ENCODE results near the gene TBC1D22A. TPM values are rescaled to one million over a fixed set of nuclear protein-coding genes. Genes with fewer than 3 reads are reported as not detected.
A peak's percentile ranks its signal among the peaks of the same experiment; 100 is the strongest.

The TBC1D22A gene
- total RNA-seq, 1 donor from 2014 or later: 24.2 TPM

DNA sequence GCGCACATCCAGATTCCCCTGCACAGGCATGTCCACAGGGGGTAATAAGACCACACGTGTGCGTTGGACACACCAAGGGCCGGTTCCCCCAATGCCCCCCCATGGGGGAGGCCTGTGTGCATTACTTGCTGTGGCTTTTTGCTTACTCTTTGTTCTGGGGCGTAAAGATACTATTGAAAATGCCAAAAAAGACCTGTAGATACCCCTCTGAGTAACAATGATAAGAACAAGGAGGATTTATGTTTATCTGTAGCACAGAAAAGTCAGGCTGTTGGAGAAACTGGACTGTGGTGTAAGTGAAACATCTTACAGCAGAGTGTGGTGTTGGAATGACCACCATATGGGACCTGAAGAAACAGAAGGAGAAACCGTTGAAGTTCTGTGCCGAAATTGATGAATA, 103.2 kb downstream of the TBC1D22A start:
- H3K4me1 Mint-ChIP-seq (ENCODE audit: low read depth, unreplicated experiment): peaks cover 13% of the 10 kb centered on the region
- peaks cover 19% of the 10 kb centered on the region for H3K36me3 Mint-ChIP-seq (ENCODE audit: low read depth, unreplicated experiment)
- FAIRE-seq: no peak
- Histone ChIP-seq H3K4me2 (ENCODE audit: low read length) (no peak overlapping the region), H3K4me1 (ENCODE audit: insufficient read depth, low read length) (peaks cover 14% of the 10 kb centered on the region), H3K27me3 (ENCODE audit: insufficient read depth, low read length) (no peaks in the 10 kb centered on the region), H3K4me3 (ENCODE audit: insufficient read depth, low read depth, low read length) (no peak overlapping the region), H3K36me3 (ENCODE audit: insufficient read depth, low read length) (no peaks in the 10 kb centered on the region), H3K27ac (ENCODE audit: low read depth, low read length) (no peak overlapping the region), H4K20me1 (ENCODE audit: insufficient read depth, low read length) (peaks cover 33% of the 10 kb centered on the region), H2AFZ (ENCODE audit: low read depth, low read length) (no peak overlapping the region), H3K79me2 (ENCODE audit: insufficient read depth, low read length) (peaks cover 14% of the 10 kb centered on the region), H3K9ac (ENCODE audit: low read length) (no peak overlapping the region), H3K9me3 (ENCODE audit: insufficient read depth, low read depth, low read length) (no peaks in the 10 kb centered on the region)
- no peak for DNase-seq (ENCODE audit: low read depth)
- TF ChIP-seq CTCF (IDR thresholded peaks at IDR 0.05; ENCODE audit: insufficient read depth, low read depth, low read length) (no peak), EZH2 (IDR thresholded peaks at IDR 0.05; ENCODE audit: insufficient read depth, low read length) (no peak)
- peaks cover 5% of the 10 kb centered on the region for H3K9me3 Mint-ChIP-seq (ENCODE audit: unreplicated experiment)
- H3K27ac Mint-ChIP-seq (ENCODE audit: unreplicated experiment): no peak overlapping the region
- no peak overlapping the region for H3K4me3 Mint-ChIP-seq (ENCODE audit: unreplicated experiment)
- H3K27me3 Mint-ChIP-seq (ENCODE audit: low read depth, unreplicated experiment): no peaks in the 10 kb centered on the region

GRCh38 chr22:46866591-46866990, 104.1 kb downstream of the TBC1D22A start:
- H3K9ac ChIP-seq (ENCODE audit: low read length): peak overlapping the region; percentile 55
- H3K4me3 ChIP-seq (ENCODE audit: insufficient read depth, low read depth, low read length): peak overlapping the region; percentile 12
- Mint-ChIP-seq H3K9me3 (ENCODE audit: unreplicated experiment) (peaks cover 9% of the 10 kb centered on the region), H3K36me3 (ENCODE audit: low read depth, unreplicated experiment) (peaks cover 28% of the 10 kb centered on the region), H3K27ac (ENCODE audit: unreplicated experiment) (peak overlapping the region; percentile 70), H3K27me3 (ENCODE audit: low read depth, unreplicated experiment) (no peaks in the 10 kb centered on the region), H3K4me1 (ENCODE audit: low read depth, unreplicated experiment) (peaks cover 13% of the 10 kb centered on the region), H3K4me3 (ENCODE audit: unreplicated experiment) (no peak overlapping the region)
- peaks cover 14% of the 10 kb centered on the region for H3K79me2 ChIP-seq (ENCODE audit: insufficient read depth, low read length)
- H4K20me1 ChIP-seq (ENCODE audit: insufficient read depth, low read length): peaks cover 33% of the 10 kb centered on the region
- DNase-seq (ENCODE audit: low read depth) (peak; percentile 93), FAIRE-seq (peak; percentile 99)
- H3K4me1 ChIP-seq (ENCODE audit: insufficient read depth, low read length): peaks cover 14% of the 10 kb centered on the region
- H3K36me3 ChIP-seq (ENCODE audit: insufficient read depth, low read length): no peaks in the 10 kb centered on the region
- H3K27me3 ChIP-seq (ENCODE audit: insufficient read depth, low read length): no peaks in the 10 kb centered on the region
- H3K4me2 ChIP-seq (ENCODE audit: low read length): peak overlapping the region; percentile 74
- H2AFZ ChIP-seq (ENCODE audit: low read depth, low read length): peak overlapping the region; percentile 6
- H3K9me3 ChIP-seq (ENCODE audit: insufficient read depth, low read depth, low read length): no peaks in the 10 kb centered on the region
- no peak for TF ChIP-seq CTCF (IDR thresholded peaks at IDR 0.05; ENCODE audit: insufficient read depth, low read depth, low read length)
- TF ChIP-seq EZH2 (IDR thresholded peaks at IDR 0.05; ENCODE audit: insufficient read depth, low read length): no peak
- peak overlapping the region; percentile 74 for H3K27ac ChIP-seq (ENCODE audit: low read depth, low read length)

GRCh38 chr22:46867106-46867505, 104.7 kb downstream of the TBC1D22A start:
- Histone ChIP-seq H3K4me2 (ENCODE audit: low read length) (peak overlapping the region; percentile 74), H2AFZ (ENCODE audit: low read depth, low read length) (no peak overlapping the region), H3K9me3 (ENCODE audit: insufficient read depth, low read depth, low read length) (no peaks in the 10 kb centered on the region), H4K20me1 (ENCODE audit: insufficient read depth, low read length) (peaks cover 28% of the 10 kb centered on the region), H3K9ac (ENCODE audit: low read length) (peak overlapping the region; percentile 55), H3K4me1 (ENCODE audit: insufficient read depth, low read length) (peaks cover 14% of the 10 kb centered on the region), H3K79me2 (ENCODE audit: insufficient read depth, low read length) (peaks cover 9% of the 10 kb centered on the region), H3K36me3 (ENCODE audit: insufficient read depth, low read length) (no peaks in the 10 kb centered on the region), H3K27me3 (ENCODE audit: insufficient read depth, low read length) (no peaks in the 10 kb centered on the region), H3K4me3 (ENCODE audit: insufficient read depth, low read depth, low read length) (peak overlapping the region; percentile 12), H3K27ac (ENCODE audit: low read depth, low read length) (peak overlapping the region; percentile 74)
- peaks cover 9% of the 10 kb centered on the region for H3K9me3 Mint-ChIP-seq (ENCODE audit: unreplicated experiment)
- no peak overlapping the region for H3K27ac Mint-ChIP-seq (ENCODE audit: unreplicated experiment)
- TF ChIP-seq EZH2 (IDR thresholded peaks at IDR 0.05; ENCODE audit: insufficient read depth, low read length) (no peak), CTCF (IDR thresholded peaks at IDR 0.05; ENCODE audit: insufficient read depth, low read depth, low read length) (no peak)
- no peak for DNase-seq (ENCODE audit: low read depth)
- peaks cover 31% of the 10 kb centered on the region for H3K36me3 Mint-ChIP-seq (ENCODE audit: low read depth, unreplicated experiment)
- no peaks in the 10 kb centered on the region for H3K27me3 Mint-ChIP-seq (ENCODE audit: low read depth, unreplicated experiment)
- FAIRE-seq: no peak
- peaks cover 13% of the 10 kb centered on the region for H3K4me1 Mint-ChIP-seq (ENCODE audit: low read depth, unreplicated experiment)
- H3K4me3 Mint-ChIP-seq (ENCODE audit: unreplicated experiment): no peak overlapping the region

Measured in astrocyte (in vitro differentiated cells and primary cell).